Panc1 (cell line): Measurements from ENCODE around the gene DCUN1D4. TPM values are rescaled to one million over a fixed set of nuclear protein-coding genes. Genes with fewer than 3 reads are reported as not detected.

Experiments used
- ATAC-seq: fragments of 200-7000 bp; cut with Tn5 transposase; 2 replicates; pipeline ENCODE4 v1.9.1; 2020; ENCODE audit warnings: mild to moderate bottlenecking, moderate library complexity
- BruUV-seq: library from RNA; stranded (reverse); fragments of 400-500 nt; replicated peaks from 2 replicates; lab custom pipeline; 2021; lab: Mats Ljungman, UMichigan
- CTCF ChIA-PET: fragments of 300-600 bp; sonication (Branson Sonifier 250); formaldehyde crosslinking; loops from one replicate; lab custom pipeline; 2022; ENCODE audit warnings: antibody characterized with exemption; lab: Charles Lee
- POLR2A ChIA-PET: fragments of 300-600 bp; sonication (Branson Sonifier 250); formaldehyde crosslinking; loops from one replicate; lab custom pipeline; 2022; ENCODE audit warnings: antibody characterized with exemption; lab: Charles Lee
- DNase-seq: peaks from one replicate; pipeline ENCODE4 v3.0.0-alpha.2; 2010; ENCODE audit warnings: low read depth, low spot score
- H3K27ac ChIP-seq: 2 replicates; pipeline ENCODE4 v1.5.1; 2011; ENCODE audit warnings: mild to moderate bottlenecking, low read length, inconsistent platforms
- H3K27me3 ChIP-seq: fragments of 200-500 bp; sonication (Bioruptor generic); 2 replicates; pipeline ENCODE4 v1.6.0; 2014; ENCODE audit warnings: low read length, inconsistent platforms; ENCODE audit not compliant: control insufficient read depth, insufficient read depth
- H3K36me3 ChIP-seq: fragments of 200-500 bp; sonication (Bioruptor generic); 2 replicates; pipeline ENCODE4 v1.5.1; 2014; ENCODE audit warnings: inconsistent platforms, mild to moderate bottlenecking, low read length, moderate library complexity; ENCODE audit not compliant: control insufficient read depth, insufficient read depth
- H3K4me1 ChIP-seq: 2 replicates; pipeline ENCODE4 v1.5.1; 2011; ENCODE audit warnings: inconsistent platforms, mild to moderate bottlenecking, low read length, moderate library complexity; ENCODE audit not compliant: control insufficient read depth, insufficient read depth
- H3K4me3 ChIP-seq, 2 experiments: 2 replicates each; pipeline ENCODE4 v1.5.1; 2011 to 2012; ENCODE audit warnings: low read depth in 2 of 2, low read length in 2 of 2, mild to moderate bottlenecking in 2 of 2, inconsistent platforms in 1 of 2, moderate library complexity in 1 of 2
- H3K9me3 ChIP-seq: fragments of 200-500 bp; sonication (Bioruptor generic); 2 replicates; pipeline ENCODE4 v1.5.1; 2014; ENCODE audit warnings: low read depth, mild to moderate bottlenecking, inconsistent platforms, low read length, moderate library complexity; ENCODE audit not compliant: control insufficient read depth, insufficient read depth
- CTCF ChIP-seq: fragments of 450-650 bp; IDR thresholded peaks from 2 replicates; pipeline ENCODE4 v1.5.1; 2017; ENCODE audit warnings: mild to moderate bottlenecking
- POLR2AphosphoS5 ChIP-seq: IDR thresholded peaks from 2 replicates; pipeline ENCODE4 v1.6.1; 2012; ENCODE audit warnings: mild to moderate bottlenecking, low read depth, low read length, moderate library complexity
- REST ChIP-seq, 2 experiments: IDR thresholded peaks; 2 replicates each; pipeline ENCODE4 v1.6.1; 2011 to 2012; ENCODE audit warnings: low read depth in 2 of 2, control low read depth in 1 of 2, low read length in 1 of 2, mild to moderate bottlenecking in 1 of 2, moderate library complexity in 1 of 2; ENCODE audit not compliant: insufficient read depth in 1 of 2
- SIN3A ChIP-seq: IDR thresholded peaks from 2 replicates; pipeline ENCODE4 v1.6.1; 2012; ENCODE audit warnings: low read depth, mild to moderate bottlenecking, low read length, moderate library complexity, borderline replicate concordance; ENCODE audit not compliant: insufficient read depth
- TCF7L2 ChIP-seq: IDR thresholded peaks from 2 replicates; pipeline ENCODE4 v1.6.1; 2011; ENCODE audit warnings: mild to moderate bottlenecking, low read depth, low read length, inconsistent platforms
- in situ Hi-C: cut with HindIII; loops from 2 replicates; pipeline ENCODE4 v1.10.0; 2016; ENCODE audit warnings: low sequenced_read_pairs, low pct_unique_long_range_greater_than_20kb
- intact Hi-C: fragments of 100-400 bp; cut with micrococcal nuclease; formaldehyde crosslinking; loops from one replicate; pipeline ENCODE4 v1.10.0; 2022; ENCODE audit not compliant: unreplicated experiment
- total RNA-seq: library from RNA; stranded (reverse); gene quantifications from one replicate; pipeline ENCODE4 v1.2.1, GENCODE V29; 2021; ENCODE audit not compliant: unreplicated experiment

DCUN1D4 gene
- total RNA-seq, 1 experiment from 2014 or later = 64.6 TPM

GRCh38 chr4:51906167-51906958, 63.4 kb downstream of the DCUN1D4 start:
- Histone ChIP-seq H3K4me1 (no peaks in the 10 kb centered on the region), H3K36me3 (peaks cover 7% of the 10 kb centered on the region; the same call in 1 of the 2 replicates), H3K4me3 (no peak overlapping the region), H3K27ac (no peak overlapping the region), H3K9me3 (no peaks in the 10 kb centered on the region), H3K27me3 (no peaks in the 10 kb centered on the region)
- ChIA-PET CTCF (no interaction called here), POLR2A (no interaction called here)
- DNase-seq = no peak
- ATAC-seq = no peak
- in situ Hi-C loops (no loop called here), intact Hi-C loops (no loop called here)
- BruUV-seq = no TSS peak
- TF ChIP-seq REST (IDR thresholded peaks at IDR 0.05; ENCODE audit: insufficient read depth in 1 of 2, low read depth in 2 of 2, low read length in 1 of 2) (no peak), CTCF (no peak), TCF7L2 (no peak), POLR2AphosphoS5 (no peak), SIN3A (no peak)

- Histone ChIP-seq H3K36me3 (peaks cover 10% of the 10 kb centered on the region; the same call in 1 of the 2 replicates), H3K27ac (no peak overlapping the region), H3K27me3 (no peaks in the 10 kb centered on the region), H3K9me3 (no peaks in the 10 kb centered on the region), H3K4me1 (no peaks in the 10 kb centered on the region), H3K4me3 (no peak overlapping the region)
- CTCF ChIA-PET = no interaction called here
- ATAC-seq (no peak), DNase-seq (no peak)
- in situ Hi-C loops = no loop called here
- POLR2A ChIA-PET = no interaction called here
- TF ChIP-seq REST (IDR thresholded peaks at IDR 0.05; ENCODE audit: insufficient read depth in 1 of 2, low read depth in 2 of 2, low read length in 1 of 2) (no peak), POLR2AphosphoS5 (no peak), CTCF (no peak), TCF7L2 (no peak), SIN3A (no peak)
- BruUV-seq = no TSS peak
- intact Hi-C loops = no loop called here
Measured at GRCh38 chr4:51907006-51907669, 64.2 kb downstream of the DCUN1D4 start.
